ENCODE measurements around the gene RPL19. TPM values are rescaled to one million over a fixed set of nuclear protein-coding genes. Genes with fewer than 3 reads are reported as not detected.
A peak's percentile ranks its signal among the peaks of the same experiment; 100 is the strongest.

Gene RPL19
- total RNA-seq, 1 donor from 2014 or later: 3,324 TPM

- intact Hi-C loops (cut with micrococcal nuclease): loop anchor here (1.0 to 10.0 kb wide), 3 partner anchors 9 to 416 kb away; partner anchors contain the start of genes PPP1R1B, RPL19 and STAC2
- TF ChIP-seq CTCF (IDR thresholded peaks at IDR 0.05): no peak
- H3K27ac Mint-ChIP-seq: peak overlapping the region; percentile 50
- peaks cover 39% of the 10 kb centered on the region for H3K4me1 Mint-ChIP-seq
- peaks cover 17% of the 10 kb centered on the region for H3K36me3 Mint-ChIP-seq (ENCODE audit: low read depth)
- H3K4me3 Mint-ChIP-seq: peak overlapping the region; percentile 61
- H3K9me3 Mint-ChIP-seq: no peaks in the 10 kb centered on the region
- DNase-seq (peak; percentile 53), ATAC-seq (ENCODE audit: low read depth) (peak; percentile 74)
- POLR2A ChIA-PET: interaction anchor here (0.6 to 3.7 kb wide), 7 partner anchors 9 to 252 kb away, joined by 3 to 57 read pairs (median 5); partner anchors contain the start of genes FBXL20 and RPL19
- CTCF ChIA-PET: interaction anchor here (0.9 to 7.4 kb wide), 3 partner anchors 28 to 44 kb away, joined by 3 to 177 read pairs (median 151); no protein-coding TSS in a partner anchor
- peaks cover 10% of the 10 kb centered on the region for H3K27me3 Mint-ChIP-seq
Measured at GRCh38 chr17:39208893-39209292, 8.8 kb downstream of the RPL19 start.

DNA sequence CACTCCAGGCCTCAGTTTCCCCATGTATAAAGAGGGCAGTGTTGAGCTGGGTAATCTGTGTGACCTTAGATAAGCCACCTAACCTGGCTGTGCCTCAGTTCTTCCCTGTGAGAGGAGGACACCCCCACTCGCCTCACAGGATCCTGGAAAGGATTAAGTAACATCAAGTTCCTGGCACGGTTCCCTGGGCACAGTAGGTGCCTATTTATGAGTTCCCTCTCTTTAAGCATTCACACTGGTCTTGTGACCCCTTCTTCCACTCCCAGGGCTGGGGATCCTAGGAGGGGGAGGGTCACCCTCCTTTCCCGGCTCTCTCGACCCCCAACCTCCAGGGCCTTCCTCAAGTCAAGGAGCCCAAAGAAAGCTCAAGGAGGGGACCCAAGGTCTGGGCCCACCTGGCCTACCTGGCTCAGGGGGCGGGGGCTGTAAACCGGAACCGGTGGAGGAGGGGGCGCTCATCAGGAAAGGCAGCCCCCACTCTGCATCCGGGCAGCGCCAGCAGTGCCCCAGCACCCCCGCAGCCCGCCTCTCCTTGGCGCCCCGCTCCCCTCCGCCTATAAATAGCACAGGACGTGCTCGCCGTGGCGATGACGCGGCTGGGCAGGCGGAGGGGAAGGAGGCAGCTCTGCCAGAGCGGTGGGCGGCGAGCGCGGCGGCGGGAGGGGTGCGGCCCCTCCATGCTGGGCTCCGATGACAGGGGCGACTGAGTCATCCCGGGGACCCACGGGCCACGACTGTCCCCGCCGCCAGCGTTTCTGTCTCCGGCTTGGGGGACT, 9.4 kb downstream of the RPL19 start:
- intact Hi-C loops (cut with micrococcal nuclease): loop anchor here (1.0 to 10.0 kb wide), 3 partner anchors 9 to 415 kb away; partner anchors contain the start of genes PPP1R1B, RPL19 and STAC2
- peak overlapping the region; percentile 61 for H3K4me3 Mint-ChIP-seq
- peaks cover 11% of the 10 kb centered on the region for H3K36me3 Mint-ChIP-seq (ENCODE audit: low read depth)
- peak; percentile 37 for ATAC-seq (ENCODE audit: low read depth)
- CTCF ChIA-PET: interaction anchor here (7.0 to 7.4 kb wide), 2 partner anchors 27 to 37 kb away, joined by 151 to 177 read pairs; no protein-coding TSS in a partner anchor
- peak; percentile 45 for DNase-seq
- H3K27me3 Mint-ChIP-seq: peaks cover 13% of the 10 kb centered on the region
- no peak for TF ChIP-seq CTCF (IDR thresholded peaks at IDR 0.05)
- H3K27ac Mint-ChIP-seq: no peak overlapping the region
- POLR2A ChIA-PET: interaction anchor here (0.6 to 3.7 kb wide), 10 partner anchors 9 to 340 kb away, joined by 3 to 57 read pairs (median 4); partner anchors contain the start of genes FBXL20 and RPL19
- H3K9me3 Mint-ChIP-seq: no peaks in the 10 kb centered on the region
- peaks cover 36% of the 10 kb centered on the region for H3K4me1 Mint-ChIP-seq

- CTCF ChIA-PET: interaction anchor here (7.0 to 7.4 kb wide), 2 partner anchors 26 to 36 kb away, joined by 151 to 177 read pairs; no protein-coding TSS in a partner anchor
- Mint-ChIP-seq H3K9me3 (no peaks in the 10 kb centered on the region), H3K36me3 (ENCODE audit: low read depth) (peaks cover 5% of the 10 kb centered on the region), H3K27ac (peak overlapping the region; percentile 59), H3K4me1 (peaks cover 36% of the 10 kb centered on the region), H3K4me3 (peak overlapping the region; percentile 57), H3K27me3 (peaks cover 17% of the 10 kb centered on the region)
- no peak for ATAC-seq (ENCODE audit: low read depth)
- no peak for TF ChIP-seq CTCF (IDR thresholded peaks at IDR 0.05)
- DNase-seq: no peak
- POLR2A ChIA-PET: interaction anchor here (0.6 to 3.7 kb wide), 4 partner anchors 10 to 341 kb away, joined by 3 to 57 read pairs (median 4); partner anchors contain the start of gene RPL19
- intact Hi-C loops (cut with micrococcal nuclease): no loop called here
Measured at GRCh38 chr17:39210093-39210434, 10.0 kb downstream of the RPL19 start.

DNA sequence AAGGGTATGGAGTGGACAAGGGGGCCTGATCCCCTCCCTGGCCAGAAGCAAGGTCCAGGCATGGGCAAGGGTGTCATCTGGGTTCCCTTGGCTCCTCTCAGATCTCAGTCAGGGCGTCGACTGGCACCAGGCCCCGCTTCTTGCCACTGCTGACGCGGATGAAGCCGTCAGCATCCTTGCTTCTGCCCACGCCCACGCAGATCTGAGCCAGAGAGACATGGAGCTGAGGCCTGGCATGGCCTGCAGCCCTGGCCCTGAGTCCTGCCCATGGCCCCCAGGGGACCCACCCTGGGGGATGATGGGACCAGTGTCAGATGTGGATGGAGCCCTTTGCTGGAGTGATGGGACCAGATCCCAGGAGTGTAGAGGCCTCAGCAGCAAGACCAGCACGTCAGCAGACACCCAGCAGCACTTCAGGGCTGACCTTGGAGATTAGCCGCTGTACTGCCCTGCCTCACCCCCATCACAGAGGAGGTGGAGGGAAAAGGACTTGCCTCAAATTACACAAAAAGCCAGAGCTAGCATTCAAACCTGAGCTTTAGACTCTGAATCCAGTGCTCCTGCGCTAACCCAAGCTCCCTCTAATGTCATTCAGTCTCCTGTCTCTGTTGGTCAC, 12.2 kb downstream of the RPL19 start:
- intact Hi-C loops (cut with micrococcal nuclease): no loop called here
- POLR2A ChIA-PET: interaction anchor here (0.7 kb wide), 1 partner anchor 14 kb away, joined by 3 read pairs; the partner anchor contains the start of gene STAC2
- no peak for ATAC-seq (ENCODE audit: low read depth)
- no peak for DNase-seq
- no peak overlapping the region for H3K27ac Mint-ChIP-seq
- CTCF ChIA-PET: interaction anchor here (1.8 kb wide), 1 partner anchor 20 kb away, joined by 6 read pairs; no protein-coding TSS in a partner anchor
- peaks cover 29% of the 10 kb centered on the region for H3K4me1 Mint-ChIP-seq
- no peak overlapping the region for H3K4me3 Mint-ChIP-seq
- no peaks in the 10 kb centered on the region for H3K36me3 Mint-ChIP-seq (ENCODE audit: low read depth)
- no peak for TF ChIP-seq CTCF (IDR thresholded peaks at IDR 0.05)
- peaks cover 32% of the 10 kb centered on the region for H3K27me3 Mint-ChIP-seq
- H3K9me3 Mint-ChIP-seq: no peaks in the 10 kb centered on the region

All from activated B cell treated with CpG ODN at 0.5 μM for 24 hours (primary cell).